ENCODE measurements around the gene COG7.

DNA sequence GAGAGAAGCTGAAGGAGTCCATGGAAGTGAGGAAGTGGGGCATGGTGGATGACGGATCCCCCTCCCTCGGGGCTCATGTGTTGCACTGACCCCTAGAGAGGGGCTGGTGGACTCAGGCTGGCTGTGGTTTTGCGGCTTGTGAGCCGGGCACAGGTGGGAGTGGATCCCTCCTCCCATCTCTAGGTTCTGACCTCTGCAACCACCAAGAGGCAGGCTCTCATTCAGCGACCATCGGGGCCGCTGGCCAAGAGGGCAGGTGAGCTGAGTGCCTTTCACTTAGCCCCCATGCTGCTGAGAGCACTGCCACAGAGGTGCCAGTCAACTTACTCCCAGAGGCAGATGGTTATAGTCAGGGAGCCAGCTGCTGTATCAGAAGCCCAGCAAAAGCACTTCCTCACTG lies 83.6 kb downstream of the COG7 start:
- no peak for TF ChIP-seq POLR2A (IDR thresholded peaks at IDR 0.05)
- TF ChIP-seq, protein P1, sequence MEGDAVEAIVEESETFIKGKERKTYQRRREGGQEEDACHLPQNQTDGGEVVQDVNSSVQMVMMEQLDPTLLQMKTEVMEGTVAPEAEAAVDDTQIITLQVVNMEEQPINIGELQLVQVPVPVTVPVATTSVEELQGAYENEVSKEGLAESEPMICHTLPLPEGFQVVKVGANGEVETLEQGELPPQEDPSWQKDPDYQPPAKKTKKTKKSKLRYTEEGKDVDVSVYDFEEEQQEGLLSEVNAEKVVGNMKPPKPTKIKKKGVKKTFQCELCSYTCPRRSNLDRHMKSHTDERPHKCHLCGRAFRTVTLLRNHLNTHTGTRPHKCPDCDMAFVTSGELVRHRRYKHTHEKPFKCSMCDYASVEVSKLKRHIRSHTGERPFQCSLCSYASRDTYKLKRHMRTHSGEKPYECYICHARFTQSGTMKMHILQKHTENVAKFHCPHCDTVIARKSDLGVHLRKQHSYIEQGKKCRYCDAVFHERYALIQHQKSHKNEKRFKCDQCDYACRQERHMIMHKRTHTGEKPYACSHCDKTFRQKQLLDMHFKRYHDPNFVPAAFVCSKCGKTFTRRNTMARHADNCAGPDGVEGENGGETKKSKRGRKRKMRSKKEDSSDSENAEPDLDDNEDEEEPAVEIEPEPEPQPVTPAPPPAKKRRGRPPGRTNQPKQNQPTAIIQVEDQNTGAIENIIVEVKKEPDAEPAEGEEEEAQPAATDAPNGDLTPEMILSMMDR (IDR thresholded peaks at IDR 0.05), result no peak

All from ovary (tissue), 3 donors.